Subcutaneous adipose tissue (tissue), 4 donors: Measurements from ENCODE around the gene SYTL1. TPM values are rescaled to one million over a fixed set of nuclear protein-coding genes. Genes with fewer than 3 reads are reported as not detected.

Source experiments
- total RNA-seq, 4 donors: library from RNA; depleted of rRNA; stranded (reverse); fragments of >200 nt; gene quantifications; one replicate each; pipeline ENCODE4 v1.1.0, GENCODE V29; 2016
- TF ChIP-seq, protein P1 (sequence below): fragments of 450-650 bp; IDR thresholded peaks from one replicate; pipeline ENCODE4 v1.5.1; 2016; ENCODE audit warnings: low read depth, mild to moderate bottlenecking, control low read depth, antibody characterized with exemption, moderate library complexity

The SYTL1 gene
- total RNA-seq, 4 donors from 2014 or later, result 0.94 to 1.9 (median 1.1) TPM; not detected in 1

DNA sequence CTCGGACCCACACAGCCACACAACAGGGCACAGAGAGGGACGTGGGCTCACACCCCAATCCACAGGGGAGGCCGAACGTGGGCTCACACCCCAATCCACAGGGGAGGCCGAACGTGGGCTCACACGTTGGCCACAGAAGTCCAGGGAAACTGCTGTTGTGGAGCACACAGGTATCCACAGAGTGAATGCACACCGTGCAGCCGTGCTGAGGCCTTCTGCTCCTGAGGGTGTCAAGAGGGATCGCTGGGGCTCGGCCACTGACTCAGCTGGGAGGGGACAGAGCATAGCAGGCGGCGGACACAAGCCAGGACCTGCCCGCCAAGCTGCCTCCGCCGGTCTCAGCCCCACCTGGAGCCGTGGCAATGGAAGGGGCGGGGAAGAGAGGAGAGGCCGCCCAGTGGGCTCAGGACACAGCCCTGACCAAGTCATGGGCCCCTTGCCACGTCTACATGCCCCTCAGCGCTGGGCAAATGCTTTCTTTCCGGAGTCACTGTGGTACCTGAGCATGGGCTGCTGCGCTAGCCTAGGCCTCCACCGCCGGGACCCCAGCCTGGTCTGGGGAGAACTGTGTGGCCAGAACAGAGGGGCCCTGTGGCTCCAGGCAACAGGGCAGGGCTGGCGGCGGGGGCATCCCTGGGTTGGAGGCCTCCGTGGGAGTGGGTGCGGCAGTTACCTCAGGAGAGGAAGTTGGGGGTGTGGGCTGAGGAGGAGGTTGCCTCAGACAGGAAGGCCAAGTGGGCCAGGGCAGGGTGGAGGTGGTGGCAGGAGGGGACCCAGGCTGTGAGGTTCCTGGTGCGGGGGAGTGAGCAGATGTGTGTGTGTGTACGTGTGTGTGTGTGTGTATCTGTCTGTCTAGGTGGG lies 1.2 kb downstream of the SYTL1 start:
- TF ChIP-seq, protein P1, sequence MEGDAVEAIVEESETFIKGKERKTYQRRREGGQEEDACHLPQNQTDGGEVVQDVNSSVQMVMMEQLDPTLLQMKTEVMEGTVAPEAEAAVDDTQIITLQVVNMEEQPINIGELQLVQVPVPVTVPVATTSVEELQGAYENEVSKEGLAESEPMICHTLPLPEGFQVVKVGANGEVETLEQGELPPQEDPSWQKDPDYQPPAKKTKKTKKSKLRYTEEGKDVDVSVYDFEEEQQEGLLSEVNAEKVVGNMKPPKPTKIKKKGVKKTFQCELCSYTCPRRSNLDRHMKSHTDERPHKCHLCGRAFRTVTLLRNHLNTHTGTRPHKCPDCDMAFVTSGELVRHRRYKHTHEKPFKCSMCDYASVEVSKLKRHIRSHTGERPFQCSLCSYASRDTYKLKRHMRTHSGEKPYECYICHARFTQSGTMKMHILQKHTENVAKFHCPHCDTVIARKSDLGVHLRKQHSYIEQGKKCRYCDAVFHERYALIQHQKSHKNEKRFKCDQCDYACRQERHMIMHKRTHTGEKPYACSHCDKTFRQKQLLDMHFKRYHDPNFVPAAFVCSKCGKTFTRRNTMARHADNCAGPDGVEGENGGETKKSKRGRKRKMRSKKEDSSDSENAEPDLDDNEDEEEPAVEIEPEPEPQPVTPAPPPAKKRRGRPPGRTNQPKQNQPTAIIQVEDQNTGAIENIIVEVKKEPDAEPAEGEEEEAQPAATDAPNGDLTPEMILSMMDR, result no peak

DNA sequence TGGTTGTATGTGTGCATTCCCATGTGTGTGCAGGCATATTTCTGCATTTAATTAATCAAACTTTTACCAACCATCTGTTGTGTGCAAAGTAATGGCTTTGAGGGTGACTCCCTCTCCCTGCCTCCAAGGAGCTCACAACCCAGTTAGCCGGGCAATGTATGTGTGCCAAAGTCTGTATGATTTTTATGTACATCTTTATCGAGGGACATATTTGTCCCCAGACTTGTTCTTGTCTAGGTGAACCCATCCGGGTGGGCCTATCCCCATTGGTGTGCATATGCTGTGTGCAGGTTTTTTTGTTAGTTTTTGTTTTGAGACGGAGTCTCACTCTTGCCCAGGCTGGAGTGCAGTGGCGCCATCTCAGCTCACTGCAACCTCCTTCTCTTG lies 1.8 kb downstream of the SYTL1 start:
- TF ChIP-seq, protein P1, result no peak

DNA sequence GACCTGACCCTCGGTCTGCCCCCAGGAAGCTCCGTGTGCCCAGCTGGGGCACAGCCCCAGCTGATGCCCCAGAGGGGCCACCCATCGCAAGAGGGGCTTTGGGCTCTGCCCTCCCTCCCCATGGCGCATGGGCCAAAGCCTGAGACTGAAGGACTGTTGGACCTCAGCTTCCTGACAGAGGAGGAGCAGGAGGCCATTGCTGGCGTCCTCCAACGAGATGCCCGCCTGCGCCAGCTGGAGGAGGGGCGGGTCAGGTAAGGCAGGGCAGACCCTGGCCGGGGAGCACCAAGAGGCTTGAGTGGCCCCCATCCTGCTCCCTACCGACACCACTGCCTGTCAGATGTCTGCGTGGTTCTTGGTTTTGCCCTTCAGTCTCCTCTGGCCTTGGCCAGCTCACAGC lies 3.5 kb downstream of the SYTL1 start:
- TF ChIP-seq, protein P1, result no peak

DNA sequence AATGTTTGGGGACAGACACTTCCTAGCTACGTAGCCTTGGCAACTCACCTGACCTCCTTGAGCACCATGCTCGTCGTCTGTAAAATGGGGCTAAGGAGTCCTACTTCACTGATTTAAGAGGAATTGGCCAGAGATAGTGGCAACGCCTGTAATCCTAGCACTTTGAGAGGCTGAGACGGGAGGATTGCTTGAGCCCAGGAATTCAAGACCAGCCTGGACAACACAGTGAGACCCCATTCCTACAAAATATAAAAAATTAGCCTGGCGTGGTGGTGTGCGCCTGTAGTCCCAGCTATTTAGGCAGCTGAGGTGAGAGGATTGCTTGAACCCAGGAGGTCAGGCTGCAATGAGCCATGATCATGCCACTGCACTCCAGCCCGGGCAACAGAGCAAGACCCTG lies 4.5 kb downstream of the SYTL1 start:
- TF ChIP-seq, protein P1, result no peak

DNA sequence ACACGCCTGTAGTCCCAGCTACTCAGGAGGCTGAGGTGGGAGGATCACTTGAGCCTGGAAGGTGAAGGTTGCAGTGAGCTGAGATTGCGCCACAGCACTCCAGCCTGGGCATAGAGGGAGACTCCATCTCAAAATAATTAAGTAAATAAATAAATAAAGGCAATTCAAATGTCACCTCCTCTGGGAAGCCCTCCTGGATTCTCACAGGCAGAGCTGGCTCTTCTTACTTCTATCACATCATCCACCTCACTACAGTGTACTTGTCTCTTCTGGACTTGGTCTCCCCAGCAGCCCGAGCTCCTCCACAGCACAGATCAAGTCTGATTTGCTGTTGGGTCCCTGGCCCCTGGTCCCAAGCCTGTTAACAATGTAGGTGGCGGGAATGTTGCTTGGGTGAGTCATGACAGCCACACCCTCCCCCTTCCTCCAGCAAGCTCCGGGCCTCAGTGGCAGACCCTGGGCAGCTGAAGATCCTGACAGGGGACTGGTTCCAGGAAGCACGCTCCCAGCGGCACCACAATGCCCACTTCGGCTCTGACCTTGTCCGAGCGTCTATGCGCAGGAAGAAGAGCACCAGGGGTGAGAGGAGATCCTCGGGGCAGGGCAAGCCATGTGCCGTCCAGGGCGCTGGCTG lies 5.3 kb downstream of the SYTL1 start:
- TF ChIP-seq, protein P1, result no peak

DNA sequence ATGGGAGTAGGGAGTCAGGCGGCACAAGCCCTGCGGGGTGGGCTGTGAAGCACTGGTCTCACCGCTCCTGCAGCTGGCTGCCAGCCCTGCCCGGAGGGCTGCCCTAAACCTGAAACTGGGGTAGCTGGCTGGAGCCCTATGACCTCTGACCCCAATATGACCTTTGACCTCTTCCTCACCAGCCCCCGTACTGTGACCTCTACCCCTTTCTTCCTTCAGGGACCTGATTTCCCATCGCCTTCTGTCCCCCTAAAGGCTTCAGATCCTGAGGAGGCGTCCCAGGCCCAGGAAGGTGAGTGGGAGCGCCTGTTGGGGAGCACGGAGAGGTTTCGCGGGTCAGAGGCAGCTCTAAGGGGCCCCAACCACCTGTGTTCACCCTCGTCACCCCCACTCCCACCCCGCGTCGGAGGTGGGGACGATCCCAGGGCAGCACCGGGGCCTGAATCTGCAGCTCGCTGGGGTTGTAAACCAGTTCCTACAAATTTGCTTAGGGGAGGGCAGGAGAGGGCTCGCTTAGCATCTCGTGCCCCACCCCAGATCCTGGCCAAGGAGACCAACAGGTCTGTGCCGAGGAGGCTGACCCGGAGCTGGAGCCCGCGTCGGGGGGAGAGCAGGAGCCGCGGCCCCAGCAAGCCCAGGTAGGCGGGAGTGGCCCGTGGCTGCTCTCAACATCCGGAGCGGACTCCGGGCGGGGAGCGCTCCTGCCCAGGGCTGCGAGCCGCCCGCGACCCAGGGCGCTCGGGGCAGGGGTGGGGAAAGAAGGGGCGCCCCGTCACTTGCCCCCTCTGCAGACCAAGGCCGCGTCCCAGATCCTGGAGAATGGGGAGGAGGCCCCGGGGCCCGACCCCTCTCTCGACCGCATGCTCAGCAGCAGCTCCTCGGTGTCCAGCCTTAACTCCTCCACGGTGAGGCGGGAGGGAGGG lies 7.3 kb downstream of the SYTL1 start:
- TF ChIP-seq, protein P1, result no peak
